GM21390 (cell line): ENCODE measurements around the gene HHIPL1.
A peak's percentile ranks its signal among the peaks of the same experiment; 100 is the strongest.

Experiments used
- ATAC-seq: cut with Tn5 transposase; IDR thresholded peaks from one replicate; pipeline ENCODE4 v1.9.1; 2021; ENCODE audit not compliant: unreplicated experiment

The HHIPL1 gene

DNA sequence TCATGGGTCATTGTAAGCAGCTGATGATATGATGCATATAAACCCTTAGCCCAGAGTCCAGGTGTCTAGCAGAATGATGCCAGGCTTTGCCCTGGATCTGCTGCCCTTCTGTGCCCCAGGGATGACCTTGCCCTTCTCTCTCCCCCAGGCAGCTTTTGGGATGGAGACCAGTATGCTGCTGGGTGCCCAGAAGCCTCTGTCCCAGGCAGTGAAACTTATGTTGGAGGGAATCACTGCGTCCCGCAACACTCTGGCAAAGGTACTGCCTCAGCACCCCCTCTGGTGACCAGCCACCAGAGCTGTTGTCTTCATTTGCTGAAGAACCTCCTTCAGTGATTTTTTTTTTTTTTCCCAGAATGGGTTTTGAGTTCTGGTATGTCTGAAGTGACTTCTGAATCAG is 62.5 kb downstream of the HHIPL1 start:
- ATAC-seq: no peak

- no peak for ATAC-seq
Observed at GRCh38 chr14:99707921-99708320, 63.0 kb downstream of the HHIPL1 start.

DNA sequence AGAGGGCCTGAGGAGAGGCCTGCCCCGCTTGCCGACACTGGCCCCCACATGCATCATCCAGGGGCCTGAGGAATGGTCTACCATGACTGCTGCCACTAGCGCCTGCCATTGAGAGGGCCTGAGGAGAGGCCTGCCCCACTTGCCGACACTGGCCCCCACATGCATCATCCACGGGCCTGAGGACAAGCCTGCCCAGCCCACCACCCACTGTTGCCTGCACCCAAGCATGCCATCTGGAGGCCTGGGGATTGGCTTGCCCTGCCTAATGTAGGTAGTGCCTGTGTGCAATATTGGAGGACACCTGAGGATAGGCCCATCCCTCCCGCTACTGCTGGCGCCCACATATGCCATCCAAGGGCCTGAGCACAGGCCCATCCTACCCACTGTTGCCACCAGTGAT is 63.5 kb downstream of the HHIPL1 start:
- ATAC-seq: no peak

- no peak for ATAC-seq
Observed at GRCh38 chr14:99713972-99714371, 69.0 kb downstream of the HHIPL1 start.

GRCh38 chr14:99715266-99716000 is 70.5 kb downstream of the HHIPL1 start:
- ATAC-seq: no peak

- ATAC-seq: no peak
Observed at GRCh38 chr14:99716091-99716849, 71.3 kb downstream of the HHIPL1 start.

DNA sequence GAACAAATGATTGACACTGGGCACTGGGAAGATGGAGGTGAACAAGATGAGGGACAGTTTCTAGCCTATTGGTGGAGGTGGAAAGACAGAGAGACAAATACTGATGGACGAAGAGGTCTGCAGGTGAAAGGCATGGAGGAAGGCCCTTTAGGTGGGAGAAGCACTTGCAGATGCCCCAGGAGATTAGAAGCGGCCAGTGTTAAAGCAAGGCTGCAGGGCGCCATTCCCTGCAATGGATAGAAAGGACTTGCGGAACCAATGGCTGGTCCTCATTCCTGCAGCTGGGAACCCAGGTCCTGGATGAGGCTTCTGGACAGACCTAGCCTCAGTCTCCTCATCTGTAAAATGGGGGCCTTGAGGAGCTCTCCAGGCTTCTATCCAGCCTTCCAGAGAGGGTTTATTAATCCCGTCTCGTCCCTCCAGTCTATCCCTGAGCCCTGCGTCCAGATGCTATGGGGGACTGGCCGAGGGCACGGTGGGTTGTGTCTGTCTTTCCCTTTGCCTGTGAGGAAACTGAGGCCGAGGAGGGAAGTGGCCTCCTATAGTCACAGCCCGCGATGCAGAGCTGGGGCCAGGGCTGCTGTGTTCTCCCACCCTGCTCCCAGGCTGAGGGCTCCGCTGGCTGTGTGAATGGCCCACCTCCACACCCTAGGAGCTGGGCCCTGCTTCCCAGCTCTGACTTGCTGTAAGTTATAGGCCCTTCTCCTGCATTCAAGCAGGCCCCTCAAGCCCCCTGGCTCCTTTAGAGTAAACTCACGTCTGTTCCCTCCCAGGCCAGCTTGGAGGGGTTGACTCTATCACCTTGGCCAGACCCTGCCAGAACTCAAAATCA is 72.1 kb downstream of the HHIPL1 start:
- no peak for ATAC-seq

- no peak for ATAC-seq
Observed at GRCh38 chr14:99717682-99718013, 72.7 kb downstream of the HHIPL1 start.

DNA sequence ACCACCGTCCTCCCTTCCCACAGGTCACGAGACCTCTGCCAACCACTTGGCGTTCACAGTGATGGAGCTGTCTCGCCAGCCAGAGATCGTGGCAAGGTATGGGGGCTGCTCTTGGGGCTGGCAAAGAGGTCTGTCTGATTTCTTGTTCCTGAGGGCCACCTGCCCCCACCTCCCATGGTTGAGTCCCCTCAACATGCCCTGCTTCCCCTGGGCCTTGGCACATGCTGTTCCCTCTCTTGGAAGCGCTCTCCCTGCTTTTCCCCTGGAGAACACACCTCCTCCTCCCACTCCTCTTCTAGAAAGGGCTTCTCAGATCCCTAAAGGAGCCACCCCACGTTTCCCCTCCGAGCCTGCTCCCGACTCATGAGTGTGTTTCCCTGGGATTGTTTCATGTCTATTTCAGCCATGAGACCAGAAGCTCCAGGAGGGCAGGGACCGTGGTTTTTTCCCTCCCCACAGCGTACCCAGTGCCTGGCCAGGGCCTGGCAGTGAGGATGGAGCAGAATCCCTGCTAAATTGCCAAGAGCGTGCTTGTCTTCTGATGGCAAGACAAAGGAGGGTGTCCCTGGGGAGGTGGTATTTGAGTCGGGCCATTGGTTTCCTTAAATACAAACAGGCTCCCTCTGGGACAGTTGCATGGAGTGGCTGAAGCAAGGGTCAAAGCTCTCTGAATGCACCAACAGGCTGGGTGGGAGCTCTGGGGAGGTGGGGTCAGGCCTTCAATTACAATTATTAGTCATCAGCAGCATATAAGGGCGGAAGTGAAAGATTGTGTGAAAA is 73.3 kb downstream of the HHIPL1 start:
- peak; percentile 89 for ATAC-seq

DNA sequence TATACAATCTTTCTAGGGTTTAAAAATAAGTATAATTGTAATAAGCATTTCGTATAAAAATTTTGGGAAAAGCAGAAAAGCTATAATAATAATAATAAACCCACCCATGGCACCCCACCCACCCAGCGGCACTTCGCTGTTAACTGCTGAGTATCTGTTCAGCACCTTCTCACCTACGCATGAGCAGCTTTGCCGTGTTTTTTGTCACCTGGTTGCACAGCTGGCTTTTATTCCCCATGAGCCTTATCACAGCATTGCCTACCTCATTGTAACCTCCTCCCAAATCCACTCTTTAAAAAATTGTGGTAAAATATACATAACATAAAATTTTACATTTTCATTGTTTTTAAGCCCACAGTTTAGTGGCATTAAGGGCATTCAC is 73.9 kb downstream of the HHIPL1 start:
- peak; percentile 64 for ATAC-seq

DNA sequence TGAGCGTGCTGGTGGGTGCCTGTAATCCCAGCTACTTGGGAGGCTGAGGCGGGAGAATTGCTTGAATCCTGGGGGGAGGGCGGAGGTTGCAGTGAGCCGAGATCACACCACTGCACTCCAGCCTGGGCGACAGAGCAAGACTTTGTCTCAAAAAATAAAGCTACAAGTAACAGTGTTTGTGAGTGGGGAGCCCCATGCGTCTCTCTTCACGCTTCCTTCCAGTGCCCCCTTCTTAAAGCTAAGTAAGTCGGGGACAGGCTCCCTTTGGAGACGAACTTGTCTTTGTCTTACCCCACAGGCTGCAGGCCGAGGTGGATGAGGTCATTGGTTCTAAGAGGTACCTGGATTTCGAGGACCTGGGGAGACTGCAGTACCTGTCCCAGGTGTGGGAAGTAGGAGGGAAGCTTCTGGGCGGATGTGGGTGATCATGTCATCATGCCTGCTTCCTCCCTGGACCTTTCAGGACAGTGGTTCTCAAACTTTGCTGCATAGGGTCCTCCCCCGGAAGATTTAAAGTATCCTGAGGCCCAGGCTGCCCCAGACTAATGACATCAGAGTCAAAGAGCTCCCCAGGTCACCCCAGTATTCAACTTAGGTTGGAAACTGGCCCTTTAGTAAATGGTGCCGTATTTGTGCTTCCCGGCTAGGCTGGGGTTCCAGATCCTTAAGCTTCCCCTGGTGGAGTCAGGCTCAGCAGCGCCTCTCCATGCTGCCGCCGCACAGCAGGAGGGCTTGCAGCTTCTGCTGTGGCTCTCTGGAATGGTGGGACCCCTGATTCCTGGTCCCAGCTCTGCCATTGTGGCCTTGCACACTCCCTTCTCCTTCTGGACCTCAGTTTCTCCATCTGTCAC is 76.2 kb downstream of the HHIPL1 start:
- no peak for ATAC-seq

DNA sequence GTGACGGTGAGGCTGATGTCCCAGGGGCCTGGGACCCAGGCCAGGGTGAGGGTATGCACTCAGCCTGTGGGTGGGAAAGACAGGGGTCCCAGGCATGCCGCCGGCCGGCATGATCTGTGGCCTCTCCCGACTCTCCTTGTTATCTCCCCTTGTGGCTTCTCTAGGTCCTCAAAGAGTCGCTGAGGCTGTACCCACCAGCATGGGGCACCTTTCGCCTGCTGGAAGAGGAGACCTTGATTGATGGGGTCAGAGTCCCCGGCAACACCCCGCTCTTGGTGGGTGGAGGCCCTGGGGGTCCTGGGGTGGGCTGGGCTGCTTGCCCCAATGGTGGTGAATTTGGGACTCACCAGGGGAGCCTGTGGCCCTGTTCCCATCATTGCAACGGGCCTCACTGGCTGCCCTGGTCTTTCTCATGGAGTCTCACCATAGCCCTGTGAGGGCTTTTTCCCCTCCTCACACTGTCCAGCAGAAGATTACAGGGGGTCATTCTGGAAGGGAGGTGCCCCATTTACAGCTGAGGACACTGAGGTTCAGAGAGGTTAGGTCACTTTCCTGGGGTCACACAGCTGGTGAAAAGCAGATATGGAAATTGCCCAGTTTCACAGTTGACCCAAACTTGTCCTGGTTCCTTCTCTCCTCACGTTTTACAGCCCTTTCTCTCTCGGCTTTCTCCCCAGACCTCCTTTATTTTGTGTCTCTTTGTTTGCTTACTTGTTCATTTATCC is 77.0 kb downstream of the HHIPL1 start:
- no peak for ATAC-seq

DNA sequence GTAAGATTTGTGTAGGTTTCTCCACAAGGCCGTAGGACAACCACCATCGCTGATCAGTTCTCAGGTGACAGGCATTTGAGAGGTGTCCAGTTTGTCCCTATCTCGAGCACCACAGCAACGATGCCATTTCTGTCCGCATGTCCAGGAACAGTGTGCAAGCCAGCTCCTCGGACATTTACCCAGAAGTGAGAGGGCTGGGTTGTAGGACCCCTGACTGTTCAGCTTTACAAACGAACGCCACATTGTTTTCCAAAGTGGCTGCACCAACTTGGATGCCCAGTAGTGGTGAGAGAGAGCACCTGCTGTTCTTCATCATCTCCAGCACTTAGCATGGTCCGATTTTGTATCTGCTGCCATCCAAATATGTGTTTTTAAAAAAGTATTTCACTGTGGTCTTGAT is 77.8 kb downstream of the HHIPL1 start:
- ATAC-seq: no peak

GRCh38 chr14:99724196-99724891 is 79.4 kb downstream of the HHIPL1 start:
- ATAC-seq: no peak

DNA sequence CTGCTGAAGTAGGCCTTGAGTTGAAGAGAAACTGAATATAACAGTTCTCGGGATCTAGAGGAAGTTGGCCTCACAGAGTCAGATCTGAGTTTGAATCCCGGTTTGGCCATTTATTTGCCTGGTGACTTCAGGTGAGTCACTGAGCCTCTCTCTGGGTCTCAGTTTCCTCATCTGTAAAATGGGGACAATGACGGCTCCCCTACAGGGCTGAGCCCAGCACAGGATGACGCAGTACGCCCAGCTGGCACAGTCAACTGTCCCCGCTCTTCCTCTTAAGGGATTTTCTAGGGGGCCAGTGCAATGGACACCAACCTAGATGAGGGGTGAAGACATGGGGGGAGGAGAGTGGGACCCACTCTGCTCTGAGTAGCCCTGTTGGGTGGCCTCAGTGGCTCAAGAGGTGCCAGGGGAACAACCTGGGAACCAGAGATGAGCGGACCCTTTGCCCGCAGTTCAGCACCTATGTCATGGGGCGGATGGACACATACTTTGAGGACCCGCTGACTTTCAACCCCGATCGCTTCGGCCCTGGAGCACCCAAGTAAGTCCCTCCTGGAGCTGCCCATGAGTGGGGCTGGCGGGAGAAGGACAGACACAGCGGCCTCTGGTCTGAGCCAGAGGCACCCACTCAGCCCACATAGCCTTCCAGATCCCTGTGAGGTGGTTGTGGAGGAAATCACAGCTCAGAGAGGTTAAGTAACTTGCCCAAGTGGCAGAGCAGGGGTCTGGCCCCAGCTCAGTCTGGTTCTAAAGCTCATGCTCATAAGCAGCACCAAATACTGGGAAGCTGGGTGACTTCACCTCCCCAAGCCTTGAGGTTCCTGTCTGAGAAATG is 80.2 kb downstream of the HHIPL1 start:
- ATAC-seq: no peak

- no peak for ATAC-seq
Observed at GRCh38 chr14:99725774-99726537, 81.0 kb downstream of the HHIPL1 start.

GRCh38 chr14:99726538-99727095 is 81.7 kb downstream of the HHIPL1 start:
- no peak for ATAC-seq
